Sigmoid colon (tissue), 4 donors: ENCODE measurements around the gene SNX8.

ENCODE experiments used
- CTCF ChIP-seq, 4 experiments: fragments of 450-650 bp in 3 of 4; fragments of 200-600 bp in 1 of 4; IDR thresholded peaks; one replicate each; pipeline ENCODE4 v1.5.1; 2016 to 2019; ENCODE audit warnings: antibody characterized with exemption in 4 of 4, mild to moderate bottlenecking in 3 of 4, moderate library complexity in 2 of 4
- EP300 ChIP-seq, 4 donors: sonication (generic); formaldehyde crosslinking; IDR thresholded peaks; one replicate each; pipeline ENCODE4 v1.6.1; 2017; ENCODE audit warnings: antibody characterized with exemption in 4 of 4

- TF ChIP-seq CTCF (IDR thresholded peaks at IDR 0.05) (no peak), EP300 (IDR thresholded peaks at IDR 0.05) (no peak)
These were observed 84.8 kb downstream of the SNX8 start for GRCh38 chr7:2229467-2229866.
